Measurements from ENCODE around the gene SEC22A. TPM values are rescaled to one million over a fixed set of nuclear protein-coding genes. Genes with fewer than 3 reads are reported as not detected.
A peak's percentile ranks its signal among the peaks of the same experiment; 100 is the strongest.

The SEC22A gene
- total and polyA plus RNA-seq, 2 of the 8 experiments (the other 6 are each of a cell fraction or from before 2014, with no cell fraction given), result 10.6 to 17.1 TPM

- H2BK5ac ChIP-seq (ENCODE audit: low read depth, low read length), result no peak overlapping the region
- H4K5ac ChIP-seq (ENCODE audit: insufficient read length, low read depth, low read length), result no peak overlapping the region
- H4K91ac ChIP-seq (replicated peaks; ENCODE audit: insufficient read length, low read length), result no peak overlapping the region
- peak in 1 of 2 experiments; percentile 73 for DNase-seq (ENCODE audit: low read depth in 1 of 2, low spot score in 2 of 2)
- no peaks in the 10 kb centered on the region for H3K79me1 ChIP-seq (ENCODE audit: low read depth, low read length)
- H3K9me3 ChIP-seq (ENCODE audit: insufficient read depth in 2 of 2, low read depth in 1 of 2, low read length in 1 of 2), result no peaks in the 10 kb centered on the region
- WGBS, 2 experiments (ENCODE audit: extremely low coverage in 1 of 2, insufficient coverage in 1 of 2, insufficient read length in 1 of 2, insufficient replicate concordance in 2 of 2, low coverage in 1 of 2, low lambda C conversion rate in 2 of 2, missing lambda C conversion rate in 1 of 2), result 83% methylated on average over 7 of the region's 7 CpGs; no CpG with 5 or more reads in 1 of the 2 experiments
- no peak overlapping the region for H3K23ac ChIP-seq (ENCODE audit: insufficient read length)
- no peak overlapping the region for H2AK5ac ChIP-seq (ENCODE audit: low read depth, low read length)
- TF ChIP-seq, protein P1, sequence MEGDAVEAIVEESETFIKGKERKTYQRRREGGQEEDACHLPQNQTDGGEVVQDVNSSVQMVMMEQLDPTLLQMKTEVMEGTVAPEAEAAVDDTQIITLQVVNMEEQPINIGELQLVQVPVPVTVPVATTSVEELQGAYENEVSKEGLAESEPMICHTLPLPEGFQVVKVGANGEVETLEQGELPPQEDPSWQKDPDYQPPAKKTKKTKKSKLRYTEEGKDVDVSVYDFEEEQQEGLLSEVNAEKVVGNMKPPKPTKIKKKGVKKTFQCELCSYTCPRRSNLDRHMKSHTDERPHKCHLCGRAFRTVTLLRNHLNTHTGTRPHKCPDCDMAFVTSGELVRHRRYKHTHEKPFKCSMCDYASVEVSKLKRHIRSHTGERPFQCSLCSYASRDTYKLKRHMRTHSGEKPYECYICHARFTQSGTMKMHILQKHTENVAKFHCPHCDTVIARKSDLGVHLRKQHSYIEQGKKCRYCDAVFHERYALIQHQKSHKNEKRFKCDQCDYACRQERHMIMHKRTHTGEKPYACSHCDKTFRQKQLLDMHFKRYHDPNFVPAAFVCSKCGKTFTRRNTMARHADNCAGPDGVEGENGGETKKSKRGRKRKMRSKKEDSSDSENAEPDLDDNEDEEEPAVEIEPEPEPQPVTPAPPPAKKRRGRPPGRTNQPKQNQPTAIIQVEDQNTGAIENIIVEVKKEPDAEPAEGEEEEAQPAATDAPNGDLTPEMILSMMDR (IDR thresholded peaks at IDR 0.05; ENCODE audit: control extremely low read depth in 1 of 3, insufficient read depth in 1 of 3, low read depth in 1 of 3, low read length in 3 of 3), result peak; percentile 62 to 67 (median 64)
- TF ChIP-seq RAD21 (IDR thresholded peaks at IDR 0.05 in 1 of 2, conservative IDR thresholded peaks at IDR 0.05 in 1 of 2; ENCODE audit: low read depth in 2 of 2, low read length in 2 of 2), result peak; percentile 60 to 67
- no peak for TF ChIP-seq CHD2 (IDR thresholded peaks at IDR 0.05; ENCODE audit: low read length)
- no peak for TF ChIP-seq BRCA1 (IDR thresholded peaks at IDR 0.05; ENCODE audit: low read depth, low read length)
- no peak for TF ChIP-seq POU5F1 (IDR thresholded peaks at IDR 0.05; ENCODE audit: low read depth, low read length)
- no peak for TF ChIP-seq JUND (IDR thresholded peaks at IDR 0.05; ENCODE audit: low read length)
- TF ChIP-seq SIX5 (IDR thresholded peaks at IDR 0.05; ENCODE audit: low read depth, low read length), result no peak
- TF ChIP-seq EP300 (IDR thresholded peaks at IDR 0.05; ENCODE audit: borderline replicate concordance in 1 of 2, low read depth in 2 of 2, low read length in 2 of 2), result no peak
- no peak for TF ChIP-seq MAFK (IDR thresholded peaks at IDR 0.05; ENCODE audit: low read depth, low read length)
- TF ChIP-seq SAP30 (IDR thresholded peaks at IDR 0.05; ENCODE audit: insufficient read depth, insufficient replicate concordance, low read length), result no peak
- no peak for FAIRE-seq
- H3K56ac ChIP-seq (replicated peaks; ENCODE audit: insufficient read length, low read depth, low read length), result no peak overlapping the region
- no peaks in the 10 kb centered on the region for H3K4me1 ChIP-seq (replicated peaks in 1 of 4; ENCODE audit: control insufficient read depth in 3 of 4, insufficient read depth in 4 of 4, low read length in 3 of 4)
- H3K14ac ChIP-seq (ENCODE audit: insufficient read length), result no peak overlapping the region
- no peak overlapping the region for H3K18ac ChIP-seq (ENCODE audit: extremely low read depth, low read length)
- H3K36me3 ChIP-seq (ENCODE audit: control insufficient read depth in 2 of 4, insufficient read depth in 4 of 4, low read length in 3 of 4), result peaks cover 0 to 20% (median 11%) of the 10 kb centered on the region in 4 experiments; a peak in 6 of 8 replicates
- H3K9ac ChIP-seq (replicated peaks in 1 of 4; ENCODE audit: extremely low read depth in 1 of 4, low read depth in 3 of 4, low read length in 3 of 4), result no peak overlapping the region
- no peak overlapping the region for H2BK12ac ChIP-seq (ENCODE audit: low read depth, low read length)
- ChIA-PET POLR2A (ENCODE audit: partially characterized antibody) (no interaction called here), CTCF (ENCODE audit: partially characterized antibody) (interaction anchor here (0.6 to 5.5 kb wide), 18 partner anchors 10 to 214 kb away, joined by 3 to 27 read pairs (median 4); no protein-coding TSS in a partner anchor)
- H2AFZ ChIP-seq (ENCODE audit: low read length), result no peak overlapping the region
- no peak overlapping the region for H3K4ac ChIP-seq (replicated peaks; ENCODE audit: insufficient read length, low read depth, low read length)
- H3K27me3 ChIP-seq (replicated peaks in 1 of 4; ENCODE audit: control insufficient read depth in 3 of 4, extremely low read depth in 1 of 4, insufficient read depth in 3 of 4, low read length in 3 of 4), result no peaks in the 10 kb centered on the region
- H3K27ac ChIP-seq (ENCODE audit: low read depth, low read length), result no peak overlapping the region
- no peak overlapping the region for H3K4me2 ChIP-seq (ENCODE audit: insufficient read depth in 1 of 2, low read depth in 2 of 2, low read length in 2 of 2)
- no peaks in the 10 kb centered on the region for H4K20me1 ChIP-seq (replicated peaks in 1 of 2; ENCODE audit: control insufficient read depth in 1 of 2, insufficient read depth in 2 of 2, low read length in 2 of 2)
- H2BK20ac ChIP-seq (ENCODE audit: low read length), result no peak overlapping the region
- no peak overlapping the region for H3K4me3 ChIP-seq (ENCODE audit: extremely low read depth in 1 of 4, insufficient read depth in 2 of 4, low read depth in 3 of 4, low read length in 4 of 4)
- no peaks in the 10 kb centered on the region for H3K79me2 ChIP-seq (ENCODE audit: control insufficient read depth in 1 of 2, insufficient read depth in 2 of 2, low read length in 2 of 2)
- H2BK120ac ChIP-seq (replicated peaks; ENCODE audit: low read depth, low read length), result no peak overlapping the region
- H2BK15ac ChIP-seq (ENCODE audit: low read length), result no peak overlapping the region
- no peaks in the 10 kb centered on the region for H3K23me2 ChIP-seq (ENCODE audit: low read depth, low read length)
- H4K8ac ChIP-seq (ENCODE audit: extremely low read depth, insufficient read depth, low read length), result peak overlapping the region; percentile 28; the same call in 1 of the 2 replicates
Observed at GRCh38 chr3:123161167-123161566, 40.6 kb upstream of the SEC22A start.
